Skeletal muscle satellite cell (primary cell): ENCODE results near the gene WNT6.

Source experiments
- H3K27me3 ChIP-seq: 2 replicates; pipeline ENCODE4 v1.7.0; 2013; ENCODE audit warnings: low read length; ENCODE audit not compliant: control insufficient read depth, insufficient read depth
- H3K36me3 ChIP-seq: 2 replicates; pipeline ENCODE4 v1.7.0; 2013; ENCODE audit warnings: mild to moderate bottlenecking, control low read depth, low read length; ENCODE audit not compliant: insufficient read depth
- H3K4me1 ChIP-seq: 2 replicates; pipeline ENCODE4 v1.7.0; 2013; ENCODE audit warnings: low read length; ENCODE audit not compliant: control insufficient read depth, insufficient read depth
- H3K4me2 ChIP-seq: 2 replicates; pipeline ENCODE4 v1.7.0; 2013; ENCODE audit warnings: mild to moderate bottlenecking, low read length
- H3K4me3 ChIP-seq: 2 replicates; pipeline ENCODE4 v1.7.0; 2013; ENCODE audit warnings: low read length
- H3K9ac ChIP-seq: 2 replicates; pipeline ENCODE4 v1.7.0; 2013; ENCODE audit warnings: mild to moderate bottlenecking, low read depth, low read length, moderate library complexity
- H3K9me3 ChIP-seq: replicated peaks from 2 replicates; pipeline ENCODE4 v1.7.0; 2013; ENCODE audit warnings: mild to moderate bottlenecking, control low read depth, low read length

Gene WNT6

GRCh38 chr2:218880859-218881594 lies 21.4 kb downstream of the WNT6 start:
- no peak overlapping the region for H3K4me2 ChIP-seq
- H3K36me3 ChIP-seq: no peaks in the 10 kb centered on the region
- H3K4me1 ChIP-seq: peaks cover 5% of the 10 kb centered on the region
- H3K27me3 ChIP-seq: peaks cover 85% of the 10 kb centered on the region
- no peak overlapping the region for H3K4me3 ChIP-seq
- no peaks in the 10 kb centered on the region for H3K9me3 ChIP-seq
- H3K9ac ChIP-seq: no peak overlapping the region

DNA sequence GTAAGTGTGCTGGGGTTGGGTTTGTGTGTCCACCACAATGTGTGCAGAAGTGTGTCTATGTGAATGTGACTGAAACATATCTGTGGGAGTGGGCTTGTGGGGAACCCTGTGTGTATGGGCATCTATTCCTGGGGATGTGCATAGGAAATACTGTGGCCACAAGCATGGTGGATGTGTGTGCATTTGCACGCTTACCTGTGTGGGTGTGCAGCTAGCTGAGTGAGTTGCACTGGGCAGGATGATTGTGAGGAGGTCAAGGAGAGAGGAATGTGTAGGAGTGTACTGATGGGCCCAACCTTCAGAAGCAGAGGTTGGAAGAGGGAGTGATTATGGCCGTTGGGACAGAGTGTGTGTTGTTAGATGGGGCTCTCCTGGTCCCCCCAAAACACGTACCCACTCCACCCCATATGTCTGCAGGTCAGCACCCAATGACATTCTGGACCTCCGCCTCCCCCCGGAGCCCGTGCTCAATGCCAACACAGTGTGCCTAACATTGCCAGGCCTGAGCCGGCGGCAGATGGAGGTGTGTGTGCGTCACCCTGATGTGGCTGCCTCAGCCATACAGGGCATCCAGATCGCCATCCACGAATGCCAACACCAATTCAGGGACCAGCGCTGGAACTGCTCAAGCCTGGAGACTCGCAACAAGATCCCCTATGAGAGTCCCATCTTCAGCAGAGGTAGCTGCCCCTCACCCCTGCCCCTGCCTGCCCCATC lies 22.3 kb downstream of the WNT6 start:
- H3K36me3 ChIP-seq: no peaks in the 10 kb centered on the region
- no peak overlapping the region for H3K4me2 ChIP-seq
- H3K27me3 ChIP-seq: peaks cover 82% of the 10 kb centered on the region
- H3K4me3 ChIP-seq: no peak overlapping the region
- H3K9ac ChIP-seq: no peak overlapping the region
- H3K9me3 ChIP-seq: no peaks in the 10 kb centered on the region
- H3K4me1 ChIP-seq: peaks cover 5% of the 10 kb centered on the region

DNA sequence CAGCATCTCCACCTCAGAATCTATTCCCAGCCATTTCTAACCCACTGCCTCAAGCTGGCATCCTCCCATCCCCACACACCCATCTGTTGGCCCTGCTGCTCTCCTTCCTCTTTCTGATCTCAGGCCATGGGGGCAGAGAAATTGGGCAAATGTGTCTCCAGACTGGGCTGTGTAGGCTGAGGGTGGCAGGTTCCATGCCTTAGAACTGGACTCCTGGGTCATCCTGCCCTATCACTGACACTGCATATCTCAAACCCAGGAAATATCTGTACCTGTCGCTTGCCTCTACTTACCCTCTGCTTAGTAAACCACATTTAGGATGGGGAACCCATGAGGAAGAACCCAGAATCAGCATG lies 22.8 kb downstream of the WNT6 start:
- Histone ChIP-seq H3K9me3 (no peaks in the 10 kb centered on the region), H3K4me3 (no peak overlapping the region), H3K27me3 (peaks cover 82% of the 10 kb centered on the region), H3K36me3 (no peaks in the 10 kb centered on the region), H3K9ac (no peak overlapping the region), H3K4me2 (no peak overlapping the region), H3K4me1 (peaks cover 5% of the 10 kb centered on the region)

GRCh38 chr2:218882866-218883366 lies 23.3 kb downstream of the WNT6 start:
- Histone ChIP-seq H3K9me3 (no peaks in the 10 kb centered on the region), H3K27me3 (peaks cover 80% of the 10 kb centered on the region), H3K4me1 (peaks cover 5% of the 10 kb centered on the region), H3K9ac (no peak overlapping the region), H3K4me3 (no peak overlapping the region), H3K36me3 (no peaks in the 10 kb centered on the region), H3K4me2 (no peak overlapping the region)

- H3K9ac ChIP-seq: no peak overlapping the region
These were observed 24.2 kb downstream of the WNT6 start for GRCh38 chr2:218883491-218884490.

DNA sequence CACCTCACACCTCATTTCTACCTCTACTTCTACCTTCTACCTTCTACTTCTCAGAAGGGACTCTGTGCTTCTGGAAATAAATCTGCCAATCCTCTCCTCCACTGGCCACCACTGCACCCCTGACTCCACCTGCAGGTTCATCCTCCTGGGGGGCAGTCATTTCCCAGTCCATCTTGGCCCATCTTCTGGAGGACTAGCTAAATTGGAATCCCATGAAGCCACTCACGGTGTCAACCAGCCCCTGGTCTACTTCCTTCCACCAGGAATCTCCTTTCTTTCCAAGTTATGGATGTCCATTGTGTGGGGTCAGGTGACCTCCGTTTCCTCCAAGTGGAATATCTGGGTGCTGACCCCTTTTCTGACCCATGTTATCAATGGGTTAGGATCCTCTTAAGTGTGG lies 24.9 kb downstream of the WNT6 start:
- no peak overlapping the region for H3K4me2 ChIP-seq

More at GRCh38 chr2:218883491-218884490, 24.2 kb downstream of the WNT6 start:
- H3K36me3 ChIP-seq: no peaks in the 10 kb centered on the region
- H3K9me3 ChIP-seq: no peaks in the 10 kb centered on the region
- H3K4me2 ChIP-seq: peak overlapping the region; percentile 29
- H3K4me3 ChIP-seq: no peak overlapping the region
- H3K4me1 ChIP-seq: peaks cover 5% of the 10 kb centered on the region
- H3K27me3 ChIP-seq: peaks cover 80% of the 10 kb centered on the region

GRCh38 chr2:218885981-218886947 lies 26.7 kb downstream of the WNT6 start:
- Histone ChIP-seq H3K9me3 (no peaks in the 10 kb centered on the region), H3K27me3 (peaks cover 76% of the 10 kb centered on the region), H3K4me2 (no peak overlapping the region), H3K4me3 (no peak overlapping the region), H3K9ac (no peak overlapping the region), H3K4me1 (no peaks in the 10 kb centered on the region), H3K36me3 (no peaks in the 10 kb centered on the region)

More for the DNA sequence above, 24.9 kb downstream of the WNT6 start:
- Histone ChIP-seq H3K4me1 (peaks cover 5% of the 10 kb centered on the region), H3K9me3 (no peaks in the 10 kb centered on the region), H3K4me3 (no peak overlapping the region), H3K9ac (no peak overlapping the region), H3K36me3 (no peaks in the 10 kb centered on the region), H3K27me3 (peaks cover 76% of the 10 kb centered on the region)

- no peaks in the 10 kb centered on the region for H3K4me1 ChIP-seq
- peaks cover 73% of the 10 kb centered on the region for H3K27me3 ChIP-seq
- no peak overlapping the region for H3K4me3 ChIP-seq
- no peak overlapping the region for H3K4me2 ChIP-seq
- no peaks in the 10 kb centered on the region for H3K36me3 ChIP-seq
- H3K9ac ChIP-seq: no peak overlapping the region
- no peaks in the 10 kb centered on the region for H3K9me3 ChIP-seq
These were observed 27.5 kb downstream of the WNT6 start for GRCh38 chr2:218887079-218887478.

GRCh38 chr2:218888341-218888740 lies 28.7 kb downstream of the WNT6 start:
- peaks cover 11% of the 10 kb centered on the region for H3K4me1 ChIP-seq
- no peaks in the 10 kb centered on the region for H3K9me3 ChIP-seq
- H3K36me3 ChIP-seq: no peaks in the 10 kb centered on the region
- H3K4me2 ChIP-seq: no peak overlapping the region
- H3K9ac ChIP-seq: no peak overlapping the region
- peaks cover 70% of the 10 kb centered on the region for H3K27me3 ChIP-seq
- no peak overlapping the region for H3K4me3 ChIP-seq

DNA sequence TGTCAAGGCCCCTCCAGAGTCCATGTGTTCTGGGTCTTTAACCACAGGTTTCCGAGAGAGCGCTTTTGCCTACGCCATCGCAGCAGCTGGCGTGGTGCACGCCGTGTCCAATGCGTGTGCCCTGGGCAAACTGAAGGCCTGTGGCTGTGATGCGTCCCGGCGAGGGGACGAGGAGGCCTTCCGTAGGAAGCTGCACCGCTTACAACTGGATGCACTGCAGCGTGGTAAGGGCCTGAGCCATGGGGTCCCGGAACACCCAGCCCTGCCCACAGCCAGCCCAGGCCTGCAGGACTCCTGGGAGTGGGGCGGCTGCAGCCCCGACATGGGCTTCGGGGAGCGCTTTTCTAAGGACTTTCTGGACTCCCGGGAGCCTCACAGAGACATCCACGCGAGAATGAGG lies 30.3 kb downstream of the WNT6 start:
- H3K9ac ChIP-seq: no peak overlapping the region
- peaks cover 11% of the 10 kb centered on the region for H3K4me1 ChIP-seq
- no peaks in the 10 kb centered on the region for H3K9me3 ChIP-seq
- H3K4me3 ChIP-seq: no peak overlapping the region
- no peaks in the 10 kb centered on the region for H3K36me3 ChIP-seq
- no peak overlapping the region for H3K4me2 ChIP-seq
- peaks cover 75% of the 10 kb centered on the region for H3K27me3 ChIP-seq
